Measurements from ENCODE around the gene SKOR1. TPM values are rescaled to one million over a fixed set of nuclear protein-coding genes. Genes with fewer than 3 reads are reported as not detected.

SKOR1 gene
- total RNA-seq, 4 donors from 2014 or later, result 1.1 to 2.3 (median 1.5) TPM

DNA sequence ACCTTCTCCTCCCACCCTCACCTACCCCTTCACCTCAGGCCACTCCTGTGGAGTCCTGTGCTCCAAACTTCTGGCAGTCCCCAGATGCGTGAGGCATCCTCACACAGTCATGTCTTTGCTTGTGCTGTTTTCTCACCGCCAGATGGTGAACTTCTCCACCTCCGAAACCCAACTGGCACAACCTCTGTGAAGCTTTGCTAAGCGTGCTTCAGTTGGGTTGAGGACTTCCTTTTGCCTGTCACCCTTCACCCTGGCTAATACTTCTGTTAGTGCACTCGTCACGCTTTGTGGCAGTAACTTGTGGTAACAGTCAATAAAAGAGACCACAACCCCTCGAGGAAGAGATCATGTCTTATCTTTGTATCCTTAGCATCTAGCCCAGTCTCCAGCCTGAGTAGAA, 42.0 kb upstream of the SKOR1 start:
- no peak for DNase-seq (ENCODE audit: low spot score in 2 of 2)

DNA sequence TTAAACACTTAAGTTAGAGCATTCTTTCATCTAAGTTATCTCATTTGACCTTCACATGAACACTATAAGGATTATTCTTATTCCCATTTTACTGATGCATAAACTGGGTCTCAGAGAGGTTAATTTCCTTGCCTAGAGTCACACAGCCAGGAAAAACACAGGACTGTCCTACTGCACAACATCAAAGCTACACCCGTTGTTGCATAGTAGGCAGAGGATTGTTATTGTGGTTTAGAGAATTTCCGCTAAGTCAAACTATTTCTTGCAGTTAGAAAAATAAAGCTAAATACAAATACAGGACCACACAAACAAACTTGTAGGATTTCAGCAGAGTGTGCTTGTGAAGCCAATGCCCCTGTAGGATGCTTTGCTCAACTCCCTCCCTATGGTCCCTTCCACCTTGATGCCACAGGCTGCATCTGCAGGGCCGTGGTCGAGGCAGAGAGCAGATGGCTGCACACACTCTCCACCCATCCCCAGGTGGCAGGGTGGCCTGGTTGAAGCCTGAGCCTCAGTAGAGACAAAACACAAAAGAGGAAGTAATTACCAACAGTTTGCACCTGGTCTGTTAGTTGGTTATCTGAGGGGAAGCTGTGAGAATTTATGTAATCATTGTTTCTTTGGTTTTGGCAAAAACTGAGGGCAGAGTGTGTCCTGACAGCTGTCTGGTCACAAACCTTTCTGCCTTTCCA, 41.1 kb upstream of the SKOR1 start:
- H3K27me3 ChIP-seq, result no peaks in the 10 kb centered on the region
- DNase-seq (ENCODE audit: low spot score in 2 of 2), result no peak
- no peak for TF ChIP-seq EP300 (IDR thresholded peaks at IDR 0.05)
- WGBS, result 89% methylated on average over 2 of the region's 4 CpGs
- H3K4me1 ChIP-seq, result no peaks in the 10 kb centered on the region
- no peak overlapping the region for H3K4me3 ChIP-seq
- no peaks in the 10 kb centered on the region for H3K9me3 ChIP-seq
- H3K27ac ChIP-seq, result no peak overlapping the region
- H3K36me3 ChIP-seq, result peaks cover 10% of the 10 kb centered on the region

More for the DNA sequence above, 42.0 kb upstream of the SKOR1 start:
- H3K9me3 ChIP-seq, result no peaks in the 10 kb centered on the region
- H3K27ac ChIP-seq, result no peak overlapping the region
- H3K4me1 ChIP-seq, result no peaks in the 10 kb centered on the region
- H3K4me3 ChIP-seq, result no peak overlapping the region
- peaks cover 10% of the 10 kb centered on the region for H3K36me3 ChIP-seq
- TF ChIP-seq POLR2AphosphoS5 (IDR thresholded peaks at IDR 0.05), result no peak
- no peak for TF ChIP-seq POLR2A (IDR thresholded peaks at IDR 0.05)
- TF ChIP-seq EP300 (IDR thresholded peaks at IDR 0.05), result no peak
- TF ChIP-seq, protein P1, sequence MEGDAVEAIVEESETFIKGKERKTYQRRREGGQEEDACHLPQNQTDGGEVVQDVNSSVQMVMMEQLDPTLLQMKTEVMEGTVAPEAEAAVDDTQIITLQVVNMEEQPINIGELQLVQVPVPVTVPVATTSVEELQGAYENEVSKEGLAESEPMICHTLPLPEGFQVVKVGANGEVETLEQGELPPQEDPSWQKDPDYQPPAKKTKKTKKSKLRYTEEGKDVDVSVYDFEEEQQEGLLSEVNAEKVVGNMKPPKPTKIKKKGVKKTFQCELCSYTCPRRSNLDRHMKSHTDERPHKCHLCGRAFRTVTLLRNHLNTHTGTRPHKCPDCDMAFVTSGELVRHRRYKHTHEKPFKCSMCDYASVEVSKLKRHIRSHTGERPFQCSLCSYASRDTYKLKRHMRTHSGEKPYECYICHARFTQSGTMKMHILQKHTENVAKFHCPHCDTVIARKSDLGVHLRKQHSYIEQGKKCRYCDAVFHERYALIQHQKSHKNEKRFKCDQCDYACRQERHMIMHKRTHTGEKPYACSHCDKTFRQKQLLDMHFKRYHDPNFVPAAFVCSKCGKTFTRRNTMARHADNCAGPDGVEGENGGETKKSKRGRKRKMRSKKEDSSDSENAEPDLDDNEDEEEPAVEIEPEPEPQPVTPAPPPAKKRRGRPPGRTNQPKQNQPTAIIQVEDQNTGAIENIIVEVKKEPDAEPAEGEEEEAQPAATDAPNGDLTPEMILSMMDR (IDR thresholded peaks at IDR 0.05), result no peak
- H3K27me3 ChIP-seq, result no peaks in the 10 kb centered on the region
- 77% methylated on average over 7 of the region's 7 CpGs for WGBS

DNA sequence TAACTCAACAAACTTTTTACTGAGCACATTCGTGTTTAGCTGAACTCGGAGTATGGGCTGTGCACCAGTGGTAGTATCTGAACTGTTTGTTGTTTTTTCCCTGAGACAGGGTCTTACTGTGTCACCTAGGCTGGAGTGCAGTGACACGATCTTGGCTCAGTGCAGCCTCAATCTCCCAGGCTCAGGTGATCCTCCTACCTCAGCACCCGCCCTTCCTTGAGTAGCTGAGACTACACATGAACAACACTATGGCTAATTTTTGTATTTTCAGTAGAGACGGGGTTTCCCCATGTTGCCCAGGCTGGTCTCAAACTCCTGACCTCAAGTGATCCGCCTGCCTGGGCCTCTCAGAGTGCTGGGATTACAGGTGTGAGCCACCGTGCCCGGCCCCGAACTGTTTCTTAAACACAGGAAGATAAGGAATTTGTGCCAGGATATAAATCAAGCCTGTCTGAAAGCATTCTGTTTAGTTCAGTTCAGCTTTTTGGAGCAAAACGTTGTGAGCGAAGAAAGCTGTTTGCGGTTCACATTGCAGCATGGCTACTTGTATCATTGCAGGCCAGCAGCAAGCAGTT, 40.4 kb upstream of the SKOR1 start:
- TF ChIP-seq POLR2A (IDR thresholded peaks at IDR 0.05) (no peak), POLR2AphosphoS5 (IDR thresholded peaks at IDR 0.05) (no peak), EP300 (IDR thresholded peaks at IDR 0.05) (no peak)
- TF ChIP-seq, protein P1 (IDR thresholded peaks at IDR 0.05), result no peak
- WGBS, result 91% methylated on average over 12 of the region's 12 CpGs

DNA sequence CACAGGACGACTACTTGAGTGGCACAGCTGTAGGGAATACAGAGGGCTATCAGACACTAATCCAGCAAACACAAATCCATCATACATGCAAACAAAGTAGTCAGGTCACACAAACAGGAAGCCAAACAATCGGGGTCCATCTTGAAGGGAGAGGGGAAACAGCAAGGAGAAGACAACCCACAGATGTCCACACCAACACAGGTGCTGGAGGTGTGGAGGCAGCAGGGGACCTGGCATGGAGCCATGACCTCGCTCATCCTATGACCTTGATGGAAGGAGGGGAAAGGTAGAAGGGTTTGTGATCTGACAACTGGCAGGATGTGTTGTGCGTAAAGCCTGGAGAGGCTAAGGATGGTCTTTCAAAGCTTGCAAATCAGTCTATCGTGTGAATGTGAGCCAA, 39.9 kb upstream of the SKOR1 start:
- Histone ChIP-seq H3K27ac (no peak overlapping the region), H3K9me3 (no peaks in the 10 kb centered on the region), H3K4me3 (no peak overlapping the region), H3K4me1 (no peaks in the 10 kb centered on the region), H3K27me3 (no peaks in the 10 kb centered on the region), H3K36me3 (peaks cover 10% of the 10 kb centered on the region)
- TF ChIP-seq POLR2A (IDR thresholded peaks at IDR 0.05) (no peak), POLR2AphosphoS5 (IDR thresholded peaks at IDR 0.05) (no peak), EP300 (IDR thresholded peaks at IDR 0.05) (no peak)
- TF ChIP-seq, protein P1 (IDR thresholded peaks at IDR 0.05), result no peak
- 90% methylated on average over 5 of the region's 5 CpGs for WGBS
- no peak for DNase-seq (ENCODE audit: low spot score in 2 of 2)

More for the DNA sequence above, 40.4 kb upstream of the SKOR1 start:
- Histone ChIP-seq H3K27ac (no peak overlapping the region), H3K9me3 (no peaks in the 10 kb centered on the region), H3K27me3 (no peaks in the 10 kb centered on the region), H3K36me3 (peaks cover 10% of the 10 kb centered on the region), H3K4me1 (no peaks in the 10 kb centered on the region), H3K4me3 (no peak overlapping the region)
- no peak for DNase-seq (ENCODE audit: low spot score in 2 of 2)

DNA sequence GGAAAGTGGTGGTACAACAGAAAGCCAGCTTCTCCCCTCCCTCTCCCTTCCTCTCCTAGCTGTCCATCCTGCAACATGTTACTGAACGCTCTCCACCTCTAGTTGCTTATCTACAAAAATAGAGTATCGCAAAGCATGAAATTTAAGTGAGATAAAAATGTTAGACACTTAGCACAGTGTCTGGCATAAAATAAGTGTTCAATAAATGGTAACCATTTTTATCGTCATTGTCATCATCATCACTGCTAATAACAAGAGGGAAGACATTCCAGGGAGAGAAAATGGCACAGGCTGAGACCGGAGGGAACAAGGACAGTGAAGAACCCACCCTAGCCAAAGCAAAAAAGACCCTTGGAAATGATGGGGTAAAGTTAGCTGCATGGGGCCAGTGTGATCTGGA, 38.7 kb upstream of the SKOR1 start:
- TF ChIP-seq, protein P1 (IDR thresholded peaks at IDR 0.05), result no peak
- TF ChIP-seq POLR2AphosphoS5 (IDR thresholded peaks at IDR 0.05) (no peak), POLR2A (IDR thresholded peaks at IDR 0.05) (no peak), EP300 (IDR thresholded peaks at IDR 0.05) (no peak)
- Histone ChIP-seq H3K9me3 (no peaks in the 10 kb centered on the region), H3K36me3 (peaks cover 10% of the 10 kb centered on the region), H3K27me3 (no peaks in the 10 kb centered on the region), H3K27ac (no peak overlapping the region), H3K4me3 (no peak overlapping the region), H3K4me1 (no peaks in the 10 kb centered on the region)
- WGBS, result over 99% methylated on average over 4 of the region's 4 CpGs
- DNase-seq (ENCODE audit: low spot score in 2 of 2), result no peak

Measured in suprapubic skin (tissue), 4 donors.